HG03103 (cell line): ENCODE data around the gene CYP26B1.

Experiments
- ATAC-seq: cut with Tn5 transposase; IDR thresholded peaks from one replicate; pipeline ENCODE4 v1.9.1; 2021; ENCODE audit warnings: low read depth; ENCODE audit not compliant: unreplicated experiment

Gene CYP26B1

GRCh38 chr2:72142570-72143440 lies 4.9 kb downstream of the CYP26B1 start:
- no peak for ATAC-seq

DNA sequence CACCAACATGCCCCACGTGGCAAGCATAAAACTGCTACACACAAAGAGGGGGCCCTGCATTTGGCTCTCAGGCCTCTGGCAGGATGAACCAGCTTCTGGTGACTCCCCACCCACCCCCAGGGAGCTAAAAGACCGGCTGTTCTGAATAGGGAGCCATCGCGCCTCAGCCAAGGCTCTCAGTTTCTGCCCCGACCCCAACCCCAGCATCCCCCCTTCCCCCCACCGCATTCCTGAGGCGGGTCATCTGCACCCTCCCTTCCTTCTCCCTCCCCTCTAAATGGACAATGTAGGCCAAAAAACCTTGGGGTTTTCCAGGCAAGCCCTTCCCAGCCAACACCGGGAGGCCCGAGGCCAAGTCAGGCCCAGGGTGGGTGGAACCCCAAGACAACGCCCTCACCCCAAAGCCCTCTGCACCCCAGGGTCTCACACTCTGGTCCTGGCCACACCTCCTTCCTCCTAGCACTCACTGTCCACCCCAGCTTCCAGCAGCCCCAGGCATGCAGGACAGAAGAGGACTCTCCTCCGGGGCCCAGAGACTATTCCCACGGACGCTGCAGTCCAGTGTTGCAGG lies 5.7 kb downstream of the CYP26B1 start:
- ATAC-seq = no peak

- ATAC-seq = no peak
Observed at GRCh38 chr2:72141032-72141645, 6.5 kb downstream of the CYP26B1 start.

DNA sequence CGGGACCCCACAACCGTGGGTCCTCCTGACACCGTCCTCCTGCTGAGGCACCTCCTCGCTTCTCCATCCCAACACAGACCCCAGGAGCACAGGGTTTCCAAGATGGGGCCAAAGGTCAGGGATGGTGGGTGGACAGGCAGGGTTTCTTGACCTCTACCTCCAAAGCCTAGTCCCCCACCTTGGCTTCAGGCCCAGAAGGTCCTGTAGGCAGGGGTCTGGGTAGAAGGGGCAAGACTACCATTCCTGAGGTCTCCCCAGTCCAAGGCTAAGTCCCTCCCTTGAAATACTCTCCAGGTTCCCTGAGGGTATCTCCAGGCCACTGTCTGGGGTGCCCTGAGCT lies 7.1 kb downstream of the CYP26B1 start:
- ATAC-seq = no peak

- ATAC-seq = no peak
Observed at GRCh38 chr2:72139874-72140620, 7.6 kb downstream of the CYP26B1 start.

DNA sequence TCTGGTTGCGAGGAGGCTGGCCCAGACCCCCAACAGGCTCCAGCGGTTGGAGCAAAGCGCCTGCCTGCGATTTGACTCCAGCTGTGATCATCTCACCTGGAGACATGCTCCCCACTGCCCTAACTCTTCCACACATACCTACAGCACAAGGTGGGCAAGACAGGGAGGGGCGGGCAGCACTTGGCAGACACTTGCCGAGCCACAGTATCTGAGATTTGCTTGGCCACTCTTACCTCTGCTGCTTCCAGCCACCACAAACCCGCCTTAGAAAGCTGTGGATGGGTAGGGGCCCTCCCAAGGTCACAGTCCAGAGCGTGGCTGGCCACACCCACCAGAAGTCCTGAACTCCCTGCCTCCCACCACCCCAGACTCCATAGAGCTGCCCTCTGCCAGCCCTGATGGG lies 8.2 kb downstream of the CYP26B1 start:
- no peak for ATAC-seq

GRCh38 chr2:72138921-72139381 lies 8.7 kb downstream of the CYP26B1 start:
- ATAC-seq = no peak

DNA sequence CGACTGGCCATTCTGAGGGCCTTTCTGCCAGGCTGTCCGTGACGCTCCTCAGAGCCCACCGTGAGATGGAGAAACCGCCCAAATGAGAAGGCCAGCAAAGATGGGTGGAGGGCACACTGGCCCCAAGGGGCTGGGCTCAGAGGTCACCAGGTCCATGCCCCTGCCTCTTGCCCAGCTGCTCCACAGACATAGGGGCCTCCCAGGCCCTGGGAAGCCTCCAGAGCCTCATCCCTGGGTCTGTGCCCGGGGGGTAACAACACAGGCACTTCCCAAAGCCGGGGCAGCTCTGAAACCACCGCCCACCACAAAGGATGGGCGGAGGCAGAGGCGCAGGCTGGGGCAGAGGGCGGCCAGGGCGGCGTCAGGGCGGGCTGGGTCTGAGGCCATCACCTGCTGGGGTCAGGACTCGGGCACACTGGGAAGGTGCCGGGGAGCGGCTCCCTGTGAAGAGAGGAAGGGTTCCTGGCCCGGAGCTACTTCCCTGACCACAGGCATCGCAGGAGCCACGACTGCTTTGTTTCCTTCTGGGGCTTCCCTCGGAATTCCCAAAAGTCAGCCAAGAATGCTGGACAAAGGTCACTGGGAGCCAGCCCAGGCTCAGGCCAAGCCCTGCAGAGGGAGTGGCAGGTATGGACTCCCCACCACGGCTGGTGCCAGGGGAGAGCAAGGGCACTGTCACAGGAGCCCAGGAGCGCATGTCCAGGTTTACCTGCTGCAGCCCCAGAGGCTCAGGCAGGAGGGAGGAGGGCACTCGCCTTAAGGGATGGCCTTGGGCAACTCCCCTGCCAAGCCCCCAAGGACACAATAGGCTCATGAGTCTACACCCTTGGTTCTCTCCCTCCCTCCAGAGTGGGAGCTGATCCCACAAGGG lies 9.4 kb downstream of the CYP26B1 start:
- ATAC-seq = no peak

GRCh38 chr2:72137498-72138010 lies 10.1 kb downstream of the CYP26B1 start:
- peak; percentile 90 for ATAC-seq

DNA sequence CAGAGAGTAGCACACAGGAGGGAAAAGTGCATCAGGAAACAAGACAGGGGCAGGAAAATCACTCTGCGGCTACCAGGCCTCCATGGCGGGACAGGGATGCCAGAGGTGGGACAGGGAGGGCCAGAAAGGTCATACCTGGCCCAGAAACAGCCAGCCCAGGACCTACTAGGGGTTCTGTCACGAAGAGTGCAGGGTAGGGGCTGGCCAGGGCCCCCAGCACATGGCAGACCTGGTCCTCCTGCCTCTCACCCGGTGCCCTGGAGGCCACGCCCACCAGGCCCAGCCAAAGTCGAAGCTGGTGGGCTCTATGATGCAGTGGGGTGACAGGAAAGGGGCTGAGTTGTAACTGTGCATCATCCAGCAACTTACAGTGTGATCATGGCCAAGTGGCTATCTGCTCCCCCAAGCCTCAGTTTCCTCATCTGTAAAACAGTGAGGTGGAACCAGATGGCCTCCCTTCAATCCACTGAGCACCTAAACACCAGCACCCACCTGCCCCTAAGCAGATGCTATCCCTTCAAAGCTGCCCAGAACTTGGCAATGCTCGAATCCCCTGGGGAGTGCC lies 10.6 kb downstream of the CYP26B1 start:
- ATAC-seq = peak; percentile 29

DNA sequence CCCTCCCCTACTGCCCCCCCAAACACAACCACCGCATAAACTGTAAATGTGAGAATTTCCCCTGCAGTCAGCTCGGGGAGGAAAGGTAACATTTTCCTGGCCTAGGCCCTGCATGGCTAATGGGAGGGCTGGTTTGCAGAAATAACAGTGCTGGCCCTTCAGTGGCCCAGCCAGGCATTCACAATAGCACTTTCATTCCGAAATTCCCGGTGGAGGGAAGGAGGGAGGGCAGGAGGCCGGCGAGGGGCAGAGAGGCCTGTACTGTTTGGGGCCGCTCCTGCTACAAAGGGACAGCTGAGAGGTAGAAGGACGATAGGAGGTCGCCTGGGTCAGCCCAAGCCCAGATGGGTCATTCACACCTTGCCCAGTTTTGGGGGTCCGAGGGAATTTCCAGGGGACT lies 11.3 kb downstream of the CYP26B1 start:
- ATAC-seq = no peak

GRCh38 chr2:72135921-72136320 lies 11.7 kb downstream of the CYP26B1 start:
- no peak for ATAC-seq

- no peak for ATAC-seq
Observed at GRCh38 chr2:72134997-72135800, 12.5 kb downstream of the CYP26B1 start.

DNA sequence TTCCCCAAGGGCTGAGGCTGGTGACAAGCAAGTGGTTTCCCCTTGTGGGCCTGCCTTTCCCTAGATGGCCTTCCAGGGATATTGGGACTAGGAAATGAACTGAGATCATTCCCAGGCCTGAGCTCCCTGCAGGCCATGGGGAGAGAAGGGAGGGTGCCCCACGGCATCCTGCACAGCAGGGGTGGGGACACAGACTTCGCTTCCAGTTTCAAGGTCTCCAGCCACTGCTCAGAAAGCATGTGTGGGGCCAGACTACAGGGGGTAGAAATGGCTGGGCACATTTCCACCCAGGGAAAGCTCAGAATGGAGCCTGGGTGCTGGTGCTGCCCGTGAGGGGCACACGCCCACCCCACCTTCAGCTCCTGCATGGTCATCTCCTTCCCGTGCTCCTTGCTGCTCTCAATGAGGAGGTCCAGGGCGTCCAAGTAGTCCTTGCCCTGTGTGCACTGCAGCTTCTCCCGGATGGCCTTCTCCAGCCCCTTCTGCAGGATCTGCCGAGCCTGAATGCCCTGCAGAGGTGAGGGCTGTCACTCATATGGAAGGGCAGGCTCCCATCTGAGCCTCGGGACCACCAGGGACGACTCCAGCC lies 13.2 kb downstream of the CYP26B1 start:
- ATAC-seq = no peak

DNA sequence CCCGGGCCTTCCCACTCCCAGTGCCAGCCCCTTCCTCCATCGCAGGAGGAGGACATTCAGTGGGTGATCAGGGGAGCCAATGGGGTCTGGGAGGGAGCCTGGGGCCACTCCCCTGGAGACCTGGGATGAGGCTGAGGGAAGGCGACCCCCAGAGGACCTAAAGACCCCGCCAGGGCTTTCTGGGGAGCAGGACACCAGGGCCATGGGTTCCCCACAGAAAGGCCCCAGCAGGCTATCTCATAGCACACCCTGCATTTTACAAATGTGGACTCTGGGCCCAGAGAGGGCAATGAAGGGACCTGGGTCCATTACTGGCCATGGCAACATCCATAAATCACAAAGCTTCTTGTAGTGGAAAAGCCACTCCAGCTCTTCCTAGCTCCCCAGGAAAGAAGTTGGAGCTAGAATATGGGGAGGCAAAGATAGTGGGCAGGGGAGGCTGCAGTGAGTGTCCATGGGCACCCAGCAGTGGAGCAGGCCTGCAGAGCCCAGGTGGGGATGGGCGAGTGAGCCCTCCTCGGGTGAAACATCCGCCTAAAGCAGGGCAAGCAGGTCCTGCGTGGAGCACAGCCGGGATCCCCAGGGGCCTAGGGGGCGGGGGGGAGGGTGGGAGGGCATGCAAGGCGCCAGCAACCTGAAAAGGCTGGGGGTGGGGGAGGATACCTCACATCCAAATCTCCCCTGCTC lies 13.8 kb downstream of the CYP26B1 start:
- no peak for ATAC-seq

DNA sequence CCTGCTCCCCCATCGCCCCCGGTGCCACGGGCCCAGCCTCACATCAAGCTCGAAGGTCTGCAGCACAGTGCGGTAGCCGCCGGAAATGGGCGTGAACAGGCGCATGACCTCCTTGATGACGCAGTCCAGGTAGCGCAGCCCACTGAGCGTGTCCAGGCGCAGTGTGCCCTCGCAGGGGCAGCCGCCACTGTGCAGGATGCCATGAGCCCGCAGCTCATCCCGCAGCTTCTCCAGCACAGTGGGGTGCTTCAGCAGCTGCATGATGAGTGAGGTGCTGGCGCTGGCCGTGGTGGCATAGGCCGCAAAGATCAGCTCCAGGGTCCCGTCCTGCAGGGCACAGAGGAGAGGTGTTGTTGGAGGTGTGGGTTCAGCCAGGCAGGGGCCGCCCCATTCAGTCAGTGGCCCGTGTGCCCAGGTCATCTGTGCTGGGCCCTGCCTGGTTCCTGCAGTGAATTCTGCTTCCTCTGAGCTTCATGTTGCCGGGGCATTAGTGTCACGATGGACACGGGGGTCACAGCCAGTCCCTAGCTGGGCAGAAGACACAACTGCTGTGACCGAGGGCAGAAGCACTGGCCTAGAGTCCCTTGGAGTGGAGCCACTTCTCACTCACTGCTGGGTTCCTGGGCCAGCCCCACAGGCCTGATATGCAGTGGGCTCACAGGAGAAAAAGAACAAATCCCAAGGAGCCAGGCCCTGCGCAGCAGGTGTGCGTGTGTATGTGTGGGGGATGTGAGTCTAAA lies 14.5 kb downstream of the CYP26B1 start:
- no peak for ATAC-seq
